ENCODE data around the gene MRPL37. TPM values are rescaled to one million over a fixed set of nuclear protein-coding genes. Genes with fewer than 3 reads are reported as not detected.
"Not testable (repeated sequence)": the region's sequence is repeated elsewhere in the genome, so short reads cannot be mapped to it uniquely, and the experiment has no call there.

Gene MRPL37
- total RNA-seq, 2 donors from 2014 or later: 73.7 to 91.5 TPM

DNA sequence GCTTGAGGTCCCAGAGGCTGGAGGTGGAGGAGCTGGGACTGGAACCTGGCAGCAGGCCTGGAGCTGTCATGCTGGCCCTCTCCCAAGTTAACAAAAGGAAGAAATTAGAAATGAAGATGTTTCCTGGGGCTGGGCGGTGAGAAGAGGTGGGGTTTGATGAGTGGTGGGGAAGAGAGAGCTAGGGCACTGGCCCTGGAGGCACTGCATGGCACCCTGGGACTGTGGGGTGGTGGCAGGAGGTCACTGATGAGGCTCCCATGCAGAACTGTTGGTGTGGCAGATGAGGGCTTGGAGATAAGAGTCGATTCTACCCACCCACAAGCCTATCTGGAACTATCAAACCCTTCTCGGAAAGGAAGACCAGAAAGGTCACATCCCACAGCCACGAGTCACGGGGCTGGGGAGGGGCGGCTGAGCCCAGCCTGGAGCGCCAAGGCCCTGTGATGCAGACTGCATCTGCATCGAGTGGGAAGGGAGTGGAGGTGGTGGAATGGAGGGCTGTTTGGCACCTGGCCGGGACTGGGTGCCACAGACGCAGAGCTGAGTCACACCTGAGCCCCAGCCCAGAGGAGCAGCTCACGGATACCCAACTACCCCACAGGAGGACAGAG, 29.4 kb downstream of the MRPL37 start:
- no peaks in the 10 kb centered on the region for H3K36me3 ChIP-seq
- DNase-seq (ENCODE audit: low spot score): no peak
- no peaks in the 10 kb centered on the region for H3K27me3 ChIP-seq (replicated peaks; ENCODE audit: insufficient read depth)
- no peak overlapping the region for H3K4me3 ChIP-seq
- intact Hi-C loops (cut with DNase I): no loop called here
- 48% methylated on average over 11 of the region's 11 CpGs for WGBS
- no peak overlapping the region for H3K27ac ChIP-seq
- H3K9me3 ChIP-seq: no peaks in the 10 kb centered on the region
- no peaks in the 10 kb centered on the region for H3K4me1 ChIP-seq (replicated peaks)
- TF ChIP-seq, protein P1, sequence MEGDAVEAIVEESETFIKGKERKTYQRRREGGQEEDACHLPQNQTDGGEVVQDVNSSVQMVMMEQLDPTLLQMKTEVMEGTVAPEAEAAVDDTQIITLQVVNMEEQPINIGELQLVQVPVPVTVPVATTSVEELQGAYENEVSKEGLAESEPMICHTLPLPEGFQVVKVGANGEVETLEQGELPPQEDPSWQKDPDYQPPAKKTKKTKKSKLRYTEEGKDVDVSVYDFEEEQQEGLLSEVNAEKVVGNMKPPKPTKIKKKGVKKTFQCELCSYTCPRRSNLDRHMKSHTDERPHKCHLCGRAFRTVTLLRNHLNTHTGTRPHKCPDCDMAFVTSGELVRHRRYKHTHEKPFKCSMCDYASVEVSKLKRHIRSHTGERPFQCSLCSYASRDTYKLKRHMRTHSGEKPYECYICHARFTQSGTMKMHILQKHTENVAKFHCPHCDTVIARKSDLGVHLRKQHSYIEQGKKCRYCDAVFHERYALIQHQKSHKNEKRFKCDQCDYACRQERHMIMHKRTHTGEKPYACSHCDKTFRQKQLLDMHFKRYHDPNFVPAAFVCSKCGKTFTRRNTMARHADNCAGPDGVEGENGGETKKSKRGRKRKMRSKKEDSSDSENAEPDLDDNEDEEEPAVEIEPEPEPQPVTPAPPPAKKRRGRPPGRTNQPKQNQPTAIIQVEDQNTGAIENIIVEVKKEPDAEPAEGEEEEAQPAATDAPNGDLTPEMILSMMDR (IDR thresholded peaks at IDR 0.05): no peak
- TF ChIP-seq POLR2A (IDR thresholded peaks at IDR 0.05): no peak
- TF ChIP-seq POLR2AphosphoS5 (IDR thresholded peaks at IDR 0.05): no peak

DNA sequence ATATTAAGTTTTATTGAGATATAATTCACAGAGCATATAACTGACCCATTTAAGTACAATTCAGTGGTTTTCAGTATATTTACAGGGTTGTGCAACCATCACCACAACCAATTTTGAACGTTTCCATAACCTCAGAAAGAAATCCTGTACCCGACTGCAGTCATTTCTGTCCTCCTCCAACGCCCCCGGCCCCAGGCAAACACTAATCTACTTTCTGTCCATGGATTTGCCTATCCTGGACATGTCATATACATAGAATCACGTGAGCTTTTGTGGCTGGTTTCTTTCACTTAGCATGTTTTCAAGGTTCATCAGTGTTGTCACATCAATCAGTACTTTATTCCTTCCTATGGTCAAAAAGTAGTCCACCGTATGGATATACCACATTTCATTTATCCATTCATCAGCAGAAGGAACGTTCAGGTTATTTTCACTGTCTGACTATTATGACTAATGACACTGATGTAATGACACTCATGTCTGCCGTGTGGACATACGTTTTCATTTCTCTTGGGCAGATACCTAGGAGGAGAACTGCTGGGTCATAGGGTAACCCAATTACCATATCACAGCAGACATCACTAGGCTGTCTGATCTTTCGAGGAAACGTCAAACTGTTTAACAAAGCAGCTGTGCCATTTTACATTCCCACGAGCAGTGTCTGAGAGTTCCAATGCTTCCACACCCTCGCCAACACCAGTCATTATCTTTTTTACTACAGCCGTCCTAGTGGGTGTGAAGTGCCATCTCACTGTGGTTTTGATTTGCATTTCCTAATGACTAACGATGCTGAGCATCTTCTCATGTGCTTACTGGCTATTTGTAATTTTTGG, 30.8 kb downstream of the MRPL37 start:
- Histone ChIP-seq H3K4me3 (no peak overlapping the region), H3K27me3 (replicated peaks; ENCODE audit: insufficient read depth) (no peaks in the 10 kb centered on the region), H3K36me3 (no peaks in the 10 kb centered on the region), H3K27ac (no peak overlapping the region), H3K9me3 (no peaks in the 10 kb centered on the region), H3K4me1 (replicated peaks) (no peaks in the 10 kb centered on the region)
- TF ChIP-seq, protein P1 (IDR thresholded peaks at IDR 0.05): no peak
- TF ChIP-seq POLR2AphosphoS5 (IDR thresholded peaks at IDR 0.05) (no peak), POLR2A (IDR thresholded peaks at IDR 0.05) (no peak)
- WGBS: 82% methylated on average over 15 of the region's 15 CpGs
- intact Hi-C loops (cut with DNase I): no loop called here
- no peak for DNase-seq (ENCODE audit: low spot score)

DNA sequence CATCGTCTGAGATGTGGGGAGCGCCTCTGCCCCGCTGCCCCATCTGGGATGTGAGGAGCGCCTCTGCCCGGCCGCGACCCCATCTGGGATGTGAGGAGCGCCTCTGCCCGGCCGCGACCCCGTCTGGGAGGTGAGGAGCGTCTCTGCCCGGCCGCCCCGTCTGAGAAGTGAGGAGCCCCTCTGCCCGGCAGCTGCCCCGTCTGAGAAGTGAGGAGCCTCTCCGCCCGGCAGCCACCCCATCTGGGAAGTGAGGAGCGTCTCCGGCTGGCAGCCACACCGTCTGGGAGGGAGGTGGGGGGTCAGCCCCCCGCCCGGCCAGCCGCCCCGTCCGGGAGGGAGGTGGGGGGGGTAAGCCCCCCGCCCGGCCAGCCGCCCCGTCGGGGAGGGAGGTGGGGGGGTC, 33.2 kb downstream of the MRPL37 start:
- DNase-seq (ENCODE audit: low spot score); H3K4me3 ChIP-seq; intact Hi-C loops (cut with DNase I); H3K9me3 ChIP-seq; H3K27me3 ChIP-seq (replicated peaks; ENCODE audit: insufficient read depth); H3K4me1 ChIP-seq (replicated peaks); H3K27ac ChIP-seq: not testable (repeated sequence)
- H3K36me3 ChIP-seq: peaks cover 0 to 13% of the 10 kb centered on the region in 2 donors
- WGBS: 98% methylated on average over 23 of the region's 33 CpGs

DNA sequence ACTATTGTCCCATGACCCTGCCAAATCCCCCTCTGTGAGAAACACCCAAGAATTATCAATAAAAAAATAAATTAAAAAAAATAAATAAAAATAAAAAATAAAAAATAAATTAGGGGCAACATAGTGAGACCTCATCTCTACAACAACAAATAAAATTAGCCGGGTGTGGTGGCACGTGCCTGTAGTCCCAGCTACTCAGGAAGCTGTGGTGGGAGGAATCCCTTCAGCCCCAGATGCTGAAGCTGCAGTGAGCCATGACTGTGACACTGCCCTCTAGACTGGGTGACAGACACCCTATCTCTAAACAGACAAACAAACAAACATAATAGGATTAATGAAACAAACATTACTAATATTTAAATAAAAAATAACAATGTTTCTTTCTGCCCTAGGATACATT, 34.3 kb downstream of the MRPL37 start:
- no peaks in the 10 kb centered on the region for H3K4me1 ChIP-seq (replicated peaks)
- H3K4me3 ChIP-seq: no peak overlapping the region
- H3K27me3 ChIP-seq (replicated peaks; ENCODE audit: insufficient read depth): no peaks in the 10 kb centered on the region
- 82% methylated on average over 2 of the region's 2 CpGs for WGBS
- TF ChIP-seq POLR2A (IDR thresholded peaks at IDR 0.05): no peak
- H3K27ac ChIP-seq: no peak overlapping the region
- no peak for DNase-seq (ENCODE audit: low spot score)
- H3K36me3 ChIP-seq: peaks cover 0 to 21% of the 10 kb centered on the region in 2 donors
- intact Hi-C loops (cut with DNase I): no loop called here
- no peaks in the 10 kb centered on the region for H3K9me3 ChIP-seq

DNA sequence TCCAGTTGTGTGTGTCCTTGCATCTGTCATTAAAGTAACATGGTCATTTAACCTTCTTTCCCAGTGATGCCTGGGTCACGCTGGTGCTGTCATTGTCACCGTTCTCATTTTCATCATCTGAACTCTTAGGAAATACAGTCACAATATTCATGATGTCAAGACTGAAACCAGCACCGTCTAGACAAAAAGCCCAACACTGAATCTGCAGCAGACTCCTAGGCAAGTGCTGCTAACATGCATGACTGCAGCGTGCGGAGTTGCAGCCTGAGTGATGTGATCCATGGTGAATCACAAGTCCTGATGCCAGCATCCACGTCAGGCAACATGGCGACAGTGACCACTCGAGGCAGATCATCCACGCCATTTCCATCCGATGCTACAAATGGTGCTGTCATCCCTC, 37.6 kb downstream of the MRPL37 start:
- H3K36me3 ChIP-seq: peaks cover 0 to 21% of the 10 kb centered on the region in 2 donors
- no peak for TF ChIP-seq POLR2AphosphoS5 (IDR thresholded peaks at IDR 0.05)
- TF ChIP-seq, protein P1 (IDR thresholded peaks at IDR 0.05): no peak
- TF ChIP-seq POLR2A (IDR thresholded peaks at IDR 0.05): no peak
- H3K4me3 ChIP-seq: no peak overlapping the region
- no peak for DNase-seq (ENCODE audit: low spot score)
- no peak overlapping the region for H3K27ac ChIP-seq
- intact Hi-C loops (cut with DNase I): no loop called here
- H3K9me3 ChIP-seq: no peaks in the 10 kb centered on the region
- H3K4me1 ChIP-seq (replicated peaks): no peaks in the 10 kb centered on the region
- WGBS: 91% methylated on average over 10 of the region's 10 CpGs
- H3K27me3 ChIP-seq (replicated peaks; ENCODE audit: insufficient read depth): no peaks in the 10 kb centered on the region

Data from prostate gland (tissue), 2 donors.